Neural progenitor cell (in vitro differentiated cells): ENCODE measurements around the gene DVL2. TPM values are rescaled to one million over a fixed set of nuclear protein-coding genes. Genes with fewer than 3 reads are reported as not detected.

Source experiments
- DNase-seq: peaks from one replicate; pipeline ENCODE4 v3.0.0-alpha.2; 2016; ENCODE audit warnings: low spot score
- H2AFZ ChIP-seq: fragments of 200-600 bp; sonication (generic); replicated peaks from 2 replicates; pipeline ENCODE4 v1.6.1; 2016; ENCODE audit warnings: antibody characterized with exemption
- H3F3A ChIP-seq: fragments of 200-600 bp; sonication (generic); 2 replicates; pipeline ENCODE4 v1.6.1; 2016; ENCODE audit warnings: antibody characterized with exemption, low read depth
- H3K27ac ChIP-seq: fragments of 200-600 bp; sonication (generic); 2 replicates; pipeline ENCODE4 v1.5.1; 2016; ENCODE audit warnings: mild to moderate bottlenecking
- H3K27me3 ChIP-seq: fragments of 200-600 bp; sonication (generic); 2 replicates; pipeline ENCODE4 v1.6.1; 2016; ENCODE audit warnings: mild to moderate bottlenecking, moderate library complexity
- H3K36me3 ChIP-seq: fragments of 200-600 bp; sonication (generic); 2 replicates; pipeline ENCODE4 v1.5.1; 2016
- H3K4me1 ChIP-seq: fragments of 200-600 bp; sonication (generic); 2 replicates; pipeline ENCODE4 v1.6.1; 2016; ENCODE audit warnings: mixed run types
- H3K4me2 ChIP-seq: fragments of 200-600 bp; sonication (generic); 2 replicates; pipeline ENCODE4 v1.6.1; 2016
- H3K4me3 ChIP-seq: fragments of 200-600 bp; sonication (generic); 2 replicates; pipeline ENCODE4 v1.5.1; 2016
- H3K79me2 ChIP-seq: fragments of 200-600 bp; sonication (generic); 2 replicates; pipeline ENCODE4 v1.6.1; 2016; ENCODE audit warnings: low read depth
- H3K9ac ChIP-seq: fragments of 200-600 bp; sonication (generic); 2 replicates; pipeline ENCODE4 v1.6.1; 2016
- H3K9me3 ChIP-seq: fragments of 200-600 bp; sonication (generic); 2 replicates; pipeline ENCODE4 v1.5.1; 2016; ENCODE audit warnings: low read depth
- H4K20me1 ChIP-seq: fragments of 200-600 bp; sonication (generic); 2 replicates; pipeline ENCODE4 v1.6.1; 2016; ENCODE audit warnings: low read depth
- H3K27ac Mint-ChIP-seq: 3 replicates; pipeline ENCODE4 v1.8.0; 2021; ENCODE audit warnings: mixed read lengths
- H3K27me3 Mint-ChIP-seq: 2 replicates; pipeline ENCODE4 v1.8.0; 2022; ENCODE audit warnings: low read depth, mild to moderate bottlenecking, inconsistent platforms, moderate library complexity, mixed read lengths; ENCODE audit not compliant: insufficient read depth
- H3K36me3 Mint-ChIP-seq: 3 replicates; pipeline ENCODE4 v1.8.0; 2021; ENCODE audit warnings: mixed read lengths
- H3K4me1 Mint-ChIP-seq: 3 replicates; pipeline ENCODE4 v1.8.0; 2021; ENCODE audit warnings: mixed read lengths
- H3K4me3 Mint-ChIP-seq: 3 replicates; pipeline ENCODE4 v1.8.0; 2021; ENCODE audit warnings: mild to moderate bottlenecking, moderate library complexity, mixed read lengths
- H3K9me3 Mint-ChIP-seq: 3 replicates; pipeline ENCODE4 v1.8.0; 2020; ENCODE audit warnings: mixed read lengths
- EZH2 ChIP-seq: fragments of 200-600 bp; sonication (generic); IDR thresholded peaks from 2 replicates; pipeline ENCODE4 v1.6.1; 2017; ENCODE audit warnings: antibody characterized with exemption, mild to moderate bottlenecking, moderate library complexity
- EZH2phosphoT487 ChIP-seq: fragments of 200-600 bp; sonication (generic); IDR thresholded peaks from 2 replicates; pipeline ENCODE4 v1.6.1; 2017; ENCODE audit warnings: antibody characterized with exemption
- total RNA-seq: library from RNA; depleted of rRNA; stranded (reverse); fragments of >200 nt; gene quantifications from 2 replicates; pipeline ENCODE4 v1.2.3, GENCODE V29; 2015; ENCODE audit warnings: low replicate concordance
- TF ChIP-seq, protein P1 (sequence below): fragments of 200-600 bp; sonication (generic); IDR thresholded peaks from 2 replicates; pipeline ENCODE4 v1.5.1; 2017; ENCODE audit warnings: antibody characterized with exemption, mild to moderate bottlenecking

The DVL2 gene
- total RNA-seq, 1 donor from 2014 or later: 43.9 TPM

DNA sequence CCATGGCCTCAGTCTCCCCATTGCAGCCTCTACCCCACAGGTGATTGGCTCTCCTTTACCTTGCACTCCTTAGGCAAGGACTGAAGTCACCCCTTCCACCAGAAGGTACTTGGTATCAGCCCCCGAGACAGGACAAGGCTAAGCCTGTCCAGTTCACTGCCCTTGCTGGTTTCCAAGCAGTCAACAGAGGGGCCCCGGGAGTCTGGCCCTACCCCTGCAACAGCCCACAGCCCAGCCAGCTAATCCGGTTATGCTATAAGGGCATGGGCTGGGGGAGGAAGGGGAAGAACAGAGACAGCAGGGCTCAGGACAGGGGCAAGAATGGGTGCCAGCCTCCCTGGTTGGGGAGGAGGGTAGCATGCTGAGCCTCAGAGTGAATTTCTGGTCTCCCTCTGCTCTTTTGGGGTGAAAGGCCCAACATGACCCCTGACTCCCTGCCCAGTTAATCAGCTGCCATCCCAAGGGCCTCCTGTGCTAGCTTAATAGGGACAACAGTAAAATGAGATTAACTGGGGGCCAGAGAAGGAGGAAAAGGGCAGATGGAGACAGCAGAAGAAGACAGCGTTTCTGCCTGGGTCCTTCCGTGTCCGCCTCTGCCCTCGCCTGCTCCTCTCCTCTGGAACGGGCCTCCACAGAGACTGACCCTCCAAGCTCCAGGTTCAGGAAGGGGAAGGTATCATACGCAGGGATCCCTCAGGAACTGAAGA lies 25.4 kb downstream of the DVL2 start:
- peak; percentile 57 for DNase-seq
- Histone ChIP-seq H3K4me1 (peaks cover 60% of the 10 kb centered on the region), H3K4me2 (peak overlapping the region; percentile 72), H3K79me2 (peaks cover 84% of the 10 kb centered on the region), H4K20me1 (peaks cover 29% of the 10 kb centered on the region), H3F3A (peaks cover 59% of the 10 kb centered on the region), H3K36me3 (no peaks in the 10 kb centered on the region), H3K4me3 (peak overlapping the region; percentile 30), H3K27ac (peak overlapping the region; percentile 17), H3K9ac (no peak overlapping the region), H3K27me3 (no peaks in the 10 kb centered on the region), H3K9me3 (no peaks in the 10 kb centered on the region), H2AFZ (no peak overlapping the region)
- H3K9me3 Mint-ChIP-seq: no peaks in the 10 kb centered on the region
- peak overlapping the region; percentile 81 for H3K4me3 Mint-ChIP-seq
- H3K27ac Mint-ChIP-seq: peak overlapping the region; percentile 98
- TF ChIP-seq, protein P1, sequence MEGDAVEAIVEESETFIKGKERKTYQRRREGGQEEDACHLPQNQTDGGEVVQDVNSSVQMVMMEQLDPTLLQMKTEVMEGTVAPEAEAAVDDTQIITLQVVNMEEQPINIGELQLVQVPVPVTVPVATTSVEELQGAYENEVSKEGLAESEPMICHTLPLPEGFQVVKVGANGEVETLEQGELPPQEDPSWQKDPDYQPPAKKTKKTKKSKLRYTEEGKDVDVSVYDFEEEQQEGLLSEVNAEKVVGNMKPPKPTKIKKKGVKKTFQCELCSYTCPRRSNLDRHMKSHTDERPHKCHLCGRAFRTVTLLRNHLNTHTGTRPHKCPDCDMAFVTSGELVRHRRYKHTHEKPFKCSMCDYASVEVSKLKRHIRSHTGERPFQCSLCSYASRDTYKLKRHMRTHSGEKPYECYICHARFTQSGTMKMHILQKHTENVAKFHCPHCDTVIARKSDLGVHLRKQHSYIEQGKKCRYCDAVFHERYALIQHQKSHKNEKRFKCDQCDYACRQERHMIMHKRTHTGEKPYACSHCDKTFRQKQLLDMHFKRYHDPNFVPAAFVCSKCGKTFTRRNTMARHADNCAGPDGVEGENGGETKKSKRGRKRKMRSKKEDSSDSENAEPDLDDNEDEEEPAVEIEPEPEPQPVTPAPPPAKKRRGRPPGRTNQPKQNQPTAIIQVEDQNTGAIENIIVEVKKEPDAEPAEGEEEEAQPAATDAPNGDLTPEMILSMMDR: no peak
- no peak for TF ChIP-seq EZH2phosphoT487
- no peak for TF ChIP-seq EZH2
- peaks cover 10% of the 10 kb centered on the region for H3K36me3 Mint-ChIP-seq
- H3K27me3 Mint-ChIP-seq: peaks cover 9% of the 10 kb centered on the region
- H3K4me1 Mint-ChIP-seq: peaks cover 83% of the 10 kb centered on the region

DNA sequence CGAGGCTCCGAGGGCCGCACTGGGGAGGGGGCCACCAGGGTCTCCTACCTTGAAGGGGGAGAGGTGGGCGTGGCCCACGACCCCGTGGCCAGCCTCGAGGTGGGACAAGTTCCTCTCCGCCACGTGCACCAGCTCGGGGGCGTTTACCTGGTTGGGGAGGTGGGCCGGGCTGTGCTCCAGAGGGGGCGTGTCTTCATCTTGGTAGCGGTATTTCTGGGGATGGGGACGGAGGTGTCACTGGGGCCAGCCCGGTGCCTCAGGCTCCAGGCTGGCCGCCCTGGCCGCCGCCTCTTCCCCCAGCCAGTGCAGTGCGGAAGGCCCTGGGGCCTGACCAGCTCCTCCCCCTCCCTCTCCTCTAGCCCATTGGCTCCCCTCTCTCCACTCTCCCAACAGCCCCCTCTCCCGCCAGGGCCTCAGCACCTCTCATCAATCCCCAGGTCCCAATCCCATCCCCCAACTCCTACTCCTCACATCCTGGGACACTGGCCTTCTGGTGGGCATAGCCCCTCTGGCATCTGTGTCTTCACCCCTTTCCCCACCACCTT lies 26.2 kb downstream of the DVL2 start:
- no peak overlapping the region for H3K27ac ChIP-seq
- peaks cover 78% of the 10 kb centered on the region for H3K79me2 ChIP-seq
- DNase-seq: peak; percentile 73
- Mint-ChIP-seq H3K4me3 (peak overlapping the region; percentile 81), H3K27ac (peak overlapping the region; percentile 98), H3K27me3 (peaks cover 4% of the 10 kb centered on the region), H3K9me3 (no peaks in the 10 kb centered on the region), H3K36me3 (peaks cover 9% of the 10 kb centered on the region), H3K4me1 (peaks cover 79% of the 10 kb centered on the region)
- H3K4me3 ChIP-seq: peak overlapping the region; percentile 30
- H4K20me1 ChIP-seq: peaks cover 29% of the 10 kb centered on the region
- H3K36me3 ChIP-seq: no peaks in the 10 kb centered on the region
- no peak overlapping the region for H3K9ac ChIP-seq
- TF ChIP-seq EZH2: no peak
- TF ChIP-seq, protein P1: no peak
- no peak for TF ChIP-seq EZH2phosphoT487
- H3K4me1 ChIP-seq: peaks cover 54% of the 10 kb centered on the region
- H3K27me3 ChIP-seq: no peaks in the 10 kb centered on the region
- H2AFZ ChIP-seq: no peak overlapping the region
- H3K9me3 ChIP-seq: no peaks in the 10 kb centered on the region
- peak overlapping the region; percentile 72 for H3K4me2 ChIP-seq
- H3F3A ChIP-seq: peaks cover 52% of the 10 kb centered on the region

DNA sequence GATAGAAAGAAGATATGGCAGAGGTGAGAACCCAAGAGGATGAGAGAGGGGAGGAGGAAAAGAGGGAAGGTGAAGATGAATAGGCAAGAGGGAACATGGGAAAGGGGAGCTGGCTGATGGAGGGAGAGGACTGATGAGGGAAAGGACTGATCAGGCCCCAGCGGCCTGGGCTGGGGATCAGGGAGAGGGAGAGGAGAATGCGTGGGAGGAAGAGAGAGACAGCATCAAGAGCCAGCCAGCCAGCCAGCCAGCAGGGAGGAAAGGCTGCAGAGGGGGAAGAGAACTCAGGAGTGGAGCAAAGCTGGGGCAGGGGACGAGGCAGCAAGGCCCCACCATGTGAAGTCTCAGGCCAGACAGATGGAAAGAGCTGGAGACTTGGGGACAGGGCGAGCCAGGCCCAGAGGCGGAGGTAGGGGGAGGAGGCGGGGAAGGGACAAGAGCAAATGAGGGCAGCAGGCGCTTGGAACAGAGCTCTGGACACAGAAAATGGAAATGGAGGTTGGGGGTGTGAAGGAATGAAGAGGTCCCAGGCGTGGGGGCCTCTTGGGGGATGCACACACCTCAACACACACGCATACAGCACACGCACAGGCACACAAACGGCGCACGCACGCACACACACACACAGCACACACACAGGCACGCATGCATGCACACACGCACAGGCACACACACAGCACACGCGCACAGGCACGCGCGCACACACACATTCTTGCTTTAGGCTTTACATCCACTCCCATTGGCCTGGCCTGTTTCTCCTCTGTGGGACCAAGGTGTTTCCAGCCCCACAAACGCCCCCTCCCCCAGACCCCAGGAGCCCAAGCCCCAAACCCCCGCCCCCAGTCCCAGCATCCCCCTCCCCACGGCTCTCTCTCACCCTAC lies 27.0 kb downstream of the DVL2 start:
- peaks cover 71% of the 10 kb centered on the region for H3K79me2 ChIP-seq
- Mint-ChIP-seq H3K4me1 (peaks cover 77% of the 10 kb centered on the region), H3K4me3 (peak overlapping the region; percentile 79), H3K36me3 (peaks cover 16% of the 10 kb centered on the region), H3K27me3 (peaks cover 4% of the 10 kb centered on the region), H3K9me3 (no peaks in the 10 kb centered on the region), H3K27ac (peak overlapping the region; percentile 72)
- DNase-seq: no peak
- H3K27ac ChIP-seq: no peak overlapping the region
- H3K4me1 ChIP-seq: peaks cover 51% of the 10 kb centered on the region
- TF ChIP-seq EZH2phosphoT487: no peak
- TF ChIP-seq EZH2: no peak
- TF ChIP-seq, protein P1: no peak
- H2AFZ ChIP-seq: no peak overlapping the region
- no peak overlapping the region for H3K9ac ChIP-seq
- H3K36me3 ChIP-seq: peaks cover 4% of the 10 kb centered on the region
- H4K20me1 ChIP-seq: peaks cover 29% of the 10 kb centered on the region
- peak overlapping the region; percentile 72 for H3K4me2 ChIP-seq
- no peaks in the 10 kb centered on the region for H3K9me3 ChIP-seq
- no peaks in the 10 kb centered on the region for H3K27me3 ChIP-seq
- H3K4me3 ChIP-seq: peak overlapping the region; percentile 30
- H3F3A ChIP-seq: peaks cover 50% of the 10 kb centered on the region
